NB4 (cell line): ENCODE measurements around the gene PIEZO2.
A peak's percentile ranks its signal among the peaks of the same experiment; 100 is the strongest.

Experiments used
- DNase-seq: peaks from one replicate; pipeline ENCODE4 v3.0.0; 2010; ENCODE audit warnings: low read depth
- H3K4me3 ChIP-seq: one replicate; pipeline ENCODE4 v1.5.1; 2011; ENCODE audit warnings: mild to moderate bottlenecking, low read depth, low read length, moderate library complexity
- CTCF ChIP-seq: IDR thresholded peaks from one replicate; pipeline ENCODE4 v1.5.1; 2012; ENCODE audit warnings: low read depth, low read length
- MAX ChIP-seq: IDR thresholded peaks from 2 replicates; pipeline ENCODE4 v1.6.1; 2011; ENCODE audit warnings: low read depth, low read length
- MYC ChIP-seq: IDR thresholded peaks from 2 replicates; pipeline ENCODE4 v1.6.1; 2011; ENCODE audit warnings: low read depth, low read length
- POLR2A ChIP-seq: IDR thresholded peaks from 2 replicates; pipeline ENCODE4 v1.6.1; 2011; ENCODE audit warnings: mild to moderate bottlenecking; ENCODE audit not compliant: insufficient read length; ENCODE audit errors: extremely low read depth

Gene PIEZO2

DNA sequence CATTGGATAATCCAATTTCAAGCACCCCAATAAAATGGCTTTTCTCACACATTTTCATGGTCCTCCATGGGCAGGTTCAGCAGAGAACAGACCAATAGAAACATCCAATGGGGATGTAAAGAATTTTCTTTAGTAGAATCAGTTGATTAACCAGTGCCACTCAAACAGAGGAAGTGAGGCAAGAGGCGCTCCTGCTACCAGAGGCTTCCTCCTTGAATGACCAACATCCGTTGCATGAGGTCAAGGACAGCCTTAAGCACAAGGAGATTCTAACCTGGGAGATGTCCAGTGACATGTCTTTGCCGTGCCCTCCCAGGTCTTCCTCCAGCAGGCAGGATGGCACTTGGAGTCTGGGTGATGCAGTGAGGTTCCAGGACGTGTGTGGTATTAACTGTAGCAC, 146.6 kb downstream of the PIEZO2 start:
- TF ChIP-seq MYC = no peak
- no peak for TF ChIP-seq POLR2A
- TF ChIP-seq MAX = no peak
- TF ChIP-seq CTCF = no peak
- peak; percentile 25 for DNase-seq
- no peak overlapping the region for H3K4me3 ChIP-seq

DNA sequence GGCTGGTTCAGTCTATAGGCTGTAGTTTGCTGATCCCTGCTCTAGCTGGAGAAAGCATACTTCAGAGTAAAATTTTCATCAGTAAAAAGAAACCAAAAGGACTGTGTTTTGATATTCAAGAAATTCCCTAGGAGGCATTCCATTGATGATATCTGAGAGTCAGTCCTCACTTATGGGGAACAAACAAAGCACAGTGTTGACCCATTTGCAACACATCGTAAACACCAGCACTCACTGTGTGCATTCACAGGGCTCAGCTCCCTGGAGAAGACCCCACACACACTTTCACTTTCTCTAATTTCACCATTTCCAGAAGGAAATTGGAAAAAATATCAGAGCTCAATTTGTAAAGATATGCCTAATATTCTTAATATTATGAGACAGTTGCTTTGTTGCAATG, 147.1 kb downstream of the PIEZO2 start:
- H3K4me3 ChIP-seq = no peak overlapping the region
- no peak for DNase-seq
- TF ChIP-seq POLR2A (no peak), CTCF (no peak), MYC (no peak), MAX (no peak)

DNA sequence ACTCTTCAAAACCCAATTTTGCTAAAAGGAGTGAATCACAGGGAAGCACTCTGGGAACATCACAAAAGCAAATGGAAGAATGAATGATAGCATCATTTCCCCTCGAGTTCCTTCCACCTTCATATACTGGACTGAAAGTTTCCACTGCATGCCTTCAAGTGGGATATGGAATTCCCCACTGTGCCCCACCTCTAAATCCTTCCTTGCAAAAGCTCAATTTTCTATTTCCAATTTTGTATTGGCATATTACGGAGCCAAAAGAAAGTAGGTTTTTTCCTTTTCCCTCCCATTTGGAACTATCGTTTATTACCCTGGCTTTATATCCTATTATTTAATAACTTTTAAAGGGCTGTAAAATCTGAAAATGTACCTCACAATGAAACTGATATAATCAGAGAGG, 149.3 kb downstream of the PIEZO2 start:
- DNase-seq = no peak
- no peak overlapping the region for H3K4me3 ChIP-seq
- TF ChIP-seq POLR2A (no peak), MAX (no peak), MYC (no peak), CTCF (no peak)

DNA sequence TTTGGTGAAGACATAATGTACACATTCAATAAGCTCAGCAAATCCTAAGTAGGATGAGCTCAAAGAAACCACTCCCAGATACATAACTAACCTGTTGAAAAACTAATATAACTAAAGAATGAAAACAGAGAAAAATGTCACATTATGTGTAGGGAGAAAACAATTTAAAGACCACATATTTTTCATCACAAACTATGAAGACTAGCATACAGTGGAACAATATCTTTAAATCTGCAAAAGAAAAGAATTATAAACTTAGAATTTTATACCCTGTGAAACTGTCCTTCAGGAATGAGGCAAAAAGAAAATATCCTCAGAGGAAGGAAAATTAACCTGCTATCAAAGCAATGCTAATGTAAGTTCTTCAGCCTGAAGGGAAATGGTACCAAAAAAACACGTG, 151.5 kb downstream of the PIEZO2 start:
- H3K4me3 ChIP-seq = no peak overlapping the region
- no peak for TF ChIP-seq MAX
- no peak for TF ChIP-seq MYC
- TF ChIP-seq CTCF = no peak
- TF ChIP-seq POLR2A = no peak
- DNase-seq = no peak

- TF ChIP-seq MYC = no peak
- no peak overlapping the region for H3K4me3 ChIP-seq
- no peak for DNase-seq
These were observed 153.8 kb downstream of the PIEZO2 start for GRCh38 chr18:10995550-10995949.

DNA sequence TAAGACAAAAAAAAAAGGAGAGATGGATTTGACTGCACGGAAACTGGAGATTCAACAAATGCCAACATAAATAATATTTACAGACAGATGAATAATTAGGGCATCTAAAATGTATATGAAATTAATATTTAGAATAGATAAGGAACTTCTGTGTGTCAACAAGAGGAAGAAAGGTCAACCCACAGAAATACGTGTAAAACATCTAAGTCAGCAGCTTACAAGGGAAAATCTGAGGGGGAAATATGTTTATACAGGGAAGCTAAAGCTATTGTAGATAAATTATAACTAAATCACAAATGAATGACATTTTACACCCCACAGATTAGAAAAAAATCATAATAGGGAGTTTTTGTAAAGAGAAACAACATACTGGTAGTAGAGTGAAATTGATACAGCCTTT, 159.9 kb downstream of the PIEZO2 start:
- H3K4me3 ChIP-seq = no peak overlapping the region
- TF ChIP-seq MYC (no peak), MAX (no peak), CTCF (no peak), POLR2A (no peak)

DNA sequence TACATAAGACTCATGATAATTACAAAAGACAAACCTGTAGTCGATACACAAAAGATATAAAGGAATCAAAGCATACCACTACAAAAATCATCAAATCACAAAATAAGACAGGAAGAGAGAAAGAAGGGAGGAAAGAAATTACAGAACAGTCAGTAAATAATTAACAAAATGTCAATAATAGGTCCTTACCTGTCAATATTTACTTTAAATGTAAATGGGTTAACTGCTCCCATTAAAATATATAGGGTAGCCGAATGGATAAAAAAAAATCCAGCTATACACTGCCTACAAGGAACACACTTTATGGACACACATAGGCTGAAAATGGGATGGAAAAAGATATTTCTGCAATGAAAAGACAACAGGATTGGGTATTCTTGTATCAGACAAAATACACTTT, 163.7 kb downstream of the PIEZO2 start:
- no peak overlapping the region for H3K4me3 ChIP-seq
- TF ChIP-seq MYC = no peak
- no peak for TF ChIP-seq POLR2A
- no peak for TF ChIP-seq CTCF
- no peak for TF ChIP-seq MAX
- no peak for DNase-seq

More for the DNA sequence above, 159.9 kb downstream of the PIEZO2 start:
- DNase-seq = no peak
